Measurements from ENCODE around the gene ANKRD10. TPM values are rescaled to one million over a fixed set of nuclear protein-coding genes. Genes with fewer than 3 reads are reported as not detected.

Gene ANKRD10
- total and polyA plus RNA-seq, 5 donors from 2014 or later: 66.5 to 139 (median 77.9) TPM

DNA sequence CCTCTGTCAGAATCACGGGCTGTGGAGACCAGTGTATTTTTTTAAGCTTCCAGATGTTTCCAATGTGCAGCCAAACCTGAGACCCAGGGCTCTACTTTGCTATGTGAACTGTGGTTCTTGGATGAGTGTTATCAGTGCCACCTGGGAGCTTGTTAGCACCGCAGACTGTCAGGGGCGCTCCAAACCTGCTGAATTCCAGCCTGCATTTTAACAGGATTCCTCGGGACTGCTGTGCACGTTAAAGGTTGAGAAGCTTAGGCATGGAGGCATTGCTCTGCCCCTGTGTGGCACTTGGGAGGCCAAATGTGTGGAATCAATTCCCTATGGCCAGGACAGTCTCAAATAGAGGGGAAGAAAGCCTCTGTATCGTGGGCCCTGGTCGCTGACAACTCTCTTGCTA, 80.3 kb downstream of the ANKRD10 start:
- H3K27me3 Mint-ChIP-seq: peaks cover 6% of the 10 kb centered on the region

DNA sequence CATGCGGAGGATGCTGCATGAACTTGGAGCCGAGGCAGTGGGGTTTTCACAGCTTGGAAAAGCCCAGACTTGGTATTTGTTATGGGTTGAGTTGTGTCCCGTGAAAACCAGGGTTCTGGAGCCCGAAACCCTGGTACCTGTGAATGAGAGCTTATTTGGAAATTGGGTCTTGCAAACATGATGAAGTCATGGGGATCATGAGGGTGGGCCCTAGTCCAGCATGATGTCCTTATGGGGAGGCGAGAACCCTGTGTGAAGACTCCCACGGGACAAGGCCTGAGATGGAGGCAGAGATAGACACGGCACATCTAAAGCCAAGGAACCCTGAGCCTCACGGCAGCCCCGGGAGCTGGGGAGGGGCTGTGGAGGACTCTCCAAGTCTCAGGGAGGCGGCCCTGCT, 82.3 kb downstream of the ANKRD10 start:
- Histone ChIP-seq H3K4me1 (ENCODE audit: control insufficient read depth, insufficient read depth, low read length, poor library complexity, severe bottlenecking) (no peaks in the 10 kb centered on the region), H3K36me3 (ENCODE audit: control insufficient read depth, insufficient read depth, low read length) (no peaks in the 10 kb centered on the region), H3K27ac (ENCODE audit: insufficient read depth, low read length, poor library complexity, severe bottlenecking) (no peak overlapping the region), H3K27me3 (ENCODE audit: control insufficient read depth, insufficient read depth, low read length) (peaks cover 2% of the 10 kb centered on the region), H3K9me3 (ENCODE audit: control insufficient read depth in 2 of 2, low read length in 2 of 2) (no peaks in the 10 kb centered on the region), H3K4me3 (ENCODE audit: low read depth, low read length) (no peak overlapping the region)
- Mint-ChIP-seq H3K4me1 (peaks cover 0 to 2% (median 0%) of the 10 kb centered on the region in 4 donors), H3K36me3 (no peaks in the 10 kb centered on the region), H3K27me3 (peaks cover 6% of the 10 kb centered on the region), H3K27ac (no peak overlapping the region), H3K4me3 (no peak overlapping the region), H3K9me3 (peaks cover 0 to 2% (median 0%) of the 10 kb centered on the region in 7 donors)
- DNase-seq: no peak
- ATAC-seq (ENCODE audit: low read depth in 2 of 2): no peak

More for the DNA sequence above, 80.3 kb downstream of the ANKRD10 start:
- Histone ChIP-seq H3K4me1 (ENCODE audit: control insufficient read depth, insufficient read depth, low read length, poor library complexity, severe bottlenecking) (no peaks in the 10 kb centered on the region), H3K27me3 (ENCODE audit: control insufficient read depth, insufficient read depth, low read length) (peaks cover 2% of the 10 kb centered on the region), H3K36me3 (ENCODE audit: control insufficient read depth, insufficient read depth, low read length) (no peaks in the 10 kb centered on the region), H3K9me3 (ENCODE audit: control insufficient read depth in 2 of 2, low read length in 2 of 2) (no peaks in the 10 kb centered on the region), H3K4me3 (ENCODE audit: low read depth, low read length) (no peak overlapping the region), H3K27ac (ENCODE audit: insufficient read depth, low read length, poor library complexity, severe bottlenecking) (no peak overlapping the region)
- H3K9me3 Mint-ChIP-seq: peaks cover 0 to 2% (median 0%) of the 10 kb centered on the region in 7 donors
- no peak overlapping the region for H3K4me3 Mint-ChIP-seq
- ATAC-seq (ENCODE audit: low read depth in 2 of 2): no peak
- H3K27ac Mint-ChIP-seq: no peak overlapping the region
- no peaks in the 10 kb centered on the region for H3K36me3 Mint-ChIP-seq
- no peak for DNase-seq
- peaks cover 0 to 2% (median 0%) of the 10 kb centered on the region in 4 donors for H3K4me1 Mint-ChIP-seq

DNA sequence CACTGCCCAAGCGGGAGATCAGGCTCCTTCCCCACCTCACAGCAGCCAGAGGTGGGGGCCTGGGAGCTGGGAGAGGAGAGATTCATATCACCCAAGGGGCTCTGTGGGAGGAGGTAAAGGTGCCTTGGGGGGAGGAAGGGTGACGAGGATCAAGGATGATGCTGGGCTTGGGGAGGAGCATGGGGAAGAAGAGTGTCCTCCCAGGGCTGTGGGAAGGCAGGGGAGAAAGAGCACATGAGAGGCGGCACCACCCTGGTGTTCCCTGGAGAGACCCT, 82.7 kb downstream of the ANKRD10 start:
- Histone ChIP-seq H3K9me3 (ENCODE audit: control insufficient read depth in 2 of 2, low read length in 2 of 2) (no peaks in the 10 kb centered on the region), H3K36me3 (ENCODE audit: control insufficient read depth, insufficient read depth, low read length) (no peaks in the 10 kb centered on the region), H3K27me3 (ENCODE audit: control insufficient read depth, insufficient read depth, low read length) (peaks cover 2% of the 10 kb centered on the region), H3K4me1 (ENCODE audit: control insufficient read depth, insufficient read depth, low read length, poor library complexity, severe bottlenecking) (no peaks in the 10 kb centered on the region), H3K27ac (ENCODE audit: insufficient read depth, low read length, poor library complexity, severe bottlenecking) (no peak overlapping the region), H3K4me3 (ENCODE audit: low read depth, low read length) (no peak overlapping the region)
- ATAC-seq (ENCODE audit: low read depth in 2 of 2): no peak
- H3K9me3 Mint-ChIP-seq: peaks cover 0 to 2% (median 0%) of the 10 kb centered on the region in 7 donors
- DNase-seq: no peak
- no peak overlapping the region for H3K4me3 Mint-ChIP-seq
- no peak overlapping the region for H3K27ac Mint-ChIP-seq
- no peaks in the 10 kb centered on the region for H3K36me3 Mint-ChIP-seq
- peaks cover 0 to 2% (median 0%) of the 10 kb centered on the region in 4 donors for H3K4me1 Mint-ChIP-seq
- peaks cover 6% of the 10 kb centered on the region for H3K27me3 Mint-ChIP-seq

GRCh38 chr13:110831437-110832204, 83.2 kb downstream of the ANKRD10 start:
- Mint-ChIP-seq H3K4me1 (peaks cover 0 to 2% (median 0%) of the 10 kb centered on the region in 4 donors), H3K36me3 (no peaks in the 10 kb centered on the region), H3K27ac (no peak overlapping the region), H3K9me3 (peaks cover 0 to 2% (median 0%) of the 10 kb centered on the region in 7 donors), H3K27me3 (peaks cover 6% of the 10 kb centered on the region), H3K4me3 (no peak overlapping the region)
- Histone ChIP-seq H3K27ac (ENCODE audit: insufficient read depth, low read length, poor library complexity, severe bottlenecking) (no peak overlapping the region), H3K36me3 (ENCODE audit: control insufficient read depth, insufficient read depth, low read length) (no peaks in the 10 kb centered on the region), H3K4me1 (ENCODE audit: control insufficient read depth, insufficient read depth, low read length, poor library complexity, severe bottlenecking) (no peaks in the 10 kb centered on the region), H3K9me3 (ENCODE audit: control insufficient read depth in 2 of 2, low read length in 2 of 2) (no peaks in the 10 kb centered on the region), H3K27me3 (ENCODE audit: control insufficient read depth, insufficient read depth, low read length) (peaks cover 2% of the 10 kb centered on the region), H3K4me3 (ENCODE audit: low read depth, low read length) (no peak overlapping the region)
- no peak for ATAC-seq (ENCODE audit: low read depth in 2 of 2)
- no peak for DNase-seq

GRCh38 chr13:110830800-110831371, 84.0 kb downstream of the ANKRD10 start:
- DNase-seq: no peak
- Histone ChIP-seq H3K27me3 (ENCODE audit: control insufficient read depth, insufficient read depth, low read length) (peaks cover 2% of the 10 kb centered on the region), H3K27ac (ENCODE audit: insufficient read depth, low read length, poor library complexity, severe bottlenecking) (no peak overlapping the region), H3K36me3 (ENCODE audit: control insufficient read depth, insufficient read depth, low read length) (no peaks in the 10 kb centered on the region), H3K4me3 (ENCODE audit: low read depth, low read length) (no peak overlapping the region), H3K9me3 (ENCODE audit: control insufficient read depth in 2 of 2, low read length in 2 of 2) (no peaks in the 10 kb centered on the region), H3K4me1 (ENCODE audit: control insufficient read depth, insufficient read depth, low read length, poor library complexity, severe bottlenecking) (no peaks in the 10 kb centered on the region)
- H3K9me3 Mint-ChIP-seq: peaks cover 0 to 2% (median 0%) of the 10 kb centered on the region in 7 donors
- no peaks in the 10 kb centered on the region for H3K36me3 Mint-ChIP-seq
- no peak overlapping the region for H3K27ac Mint-ChIP-seq
- ATAC-seq (ENCODE audit: low read depth in 2 of 2): no peak
- no peak overlapping the region for H3K4me3 Mint-ChIP-seq
- peaks cover 0 to 2% (median 0%) of the 10 kb centered on the region in 4 donors for H3K4me1 Mint-ChIP-seq
- H3K27me3 Mint-ChIP-seq: peaks cover 6% of the 10 kb centered on the region

DNA sequence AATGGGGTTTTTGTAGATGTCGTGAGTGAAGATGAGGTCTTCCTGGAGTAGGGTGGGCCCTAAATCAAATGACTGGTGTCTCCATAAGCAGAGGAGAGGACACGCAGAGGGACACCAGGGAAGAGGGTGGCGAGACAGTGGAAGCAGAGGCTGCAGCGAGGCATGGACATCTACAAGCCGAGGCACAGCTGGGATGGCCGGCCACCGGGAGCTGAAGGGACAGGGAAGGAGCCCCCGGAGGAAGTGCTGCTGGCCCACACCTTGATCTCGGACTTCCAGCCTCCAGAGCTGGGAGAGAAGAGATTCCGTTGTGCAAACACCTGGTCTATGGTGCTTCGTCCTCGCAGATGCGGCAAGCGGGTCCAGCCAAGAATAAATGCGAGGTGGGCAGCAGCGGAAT, 84.5 kb downstream of the ANKRD10 start:
- H3K36me3 ChIP-seq (ENCODE audit: control insufficient read depth, insufficient read depth, low read length): no peaks in the 10 kb centered on the region
- Mint-ChIP-seq H3K27me3 (peaks cover 6% of the 10 kb centered on the region), H3K27ac (no peak overlapping the region), H3K9me3 (peaks cover 0 to 2% (median 0%) of the 10 kb centered on the region in 7 donors), H3K4me3 (no peak overlapping the region), H3K36me3 (no peaks in the 10 kb centered on the region), H3K4me1 (no peaks in the 10 kb centered on the region)
- H3K4me1 ChIP-seq (ENCODE audit: control insufficient read depth, insufficient read depth, low read length, poor library complexity, severe bottlenecking): no peaks in the 10 kb centered on the region
- ATAC-seq (ENCODE audit: low read depth in 2 of 2) (no peak), DNase-seq (no peak)
- no peaks in the 10 kb centered on the region for H3K27me3 ChIP-seq (ENCODE audit: control insufficient read depth, insufficient read depth, low read length)
- no peak overlapping the region for H3K27ac ChIP-seq (ENCODE audit: insufficient read depth, low read length, poor library complexity, severe bottlenecking)
- H3K9me3 ChIP-seq (ENCODE audit: control insufficient read depth in 2 of 2, low read length in 2 of 2): no peaks in the 10 kb centered on the region
- H3K4me3 ChIP-seq (ENCODE audit: low read depth, low read length): no peak overlapping the region

DNA sequence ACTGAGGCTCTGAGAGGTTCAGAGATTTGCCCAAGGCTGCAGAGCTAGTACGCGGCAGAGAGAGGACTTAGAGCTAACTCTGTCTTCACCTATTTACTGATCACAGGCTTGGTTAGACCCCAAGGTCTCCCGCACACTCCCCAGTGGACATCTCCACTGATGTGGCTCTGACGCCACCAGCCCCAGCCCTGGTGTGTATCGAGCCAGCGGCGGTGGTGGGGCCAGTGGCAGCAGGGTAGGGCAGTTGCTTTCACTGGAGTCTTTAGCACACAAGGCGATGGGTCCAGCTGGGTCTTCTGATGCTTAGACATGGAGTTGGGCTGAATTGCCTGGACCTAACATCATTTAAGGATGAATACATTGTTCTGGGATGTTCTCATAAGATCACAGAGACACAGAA, 85.4 kb downstream of the ANKRD10 start:
- no peaks in the 10 kb centered on the region for H3K36me3 ChIP-seq (ENCODE audit: control insufficient read depth, insufficient read depth, low read length)
- Mint-ChIP-seq H3K27ac (no peak overlapping the region), H3K36me3 (no peaks in the 10 kb centered on the region), H3K4me3 (no peak overlapping the region), H3K27me3 (peaks cover 6% of the 10 kb centered on the region), H3K4me1 (no peaks in the 10 kb centered on the region), H3K9me3 (no peaks in the 10 kb centered on the region)
- H3K27me3 ChIP-seq (ENCODE audit: control insufficient read depth, insufficient read depth, low read length): no peaks in the 10 kb centered on the region
- H3K9me3 ChIP-seq (ENCODE audit: control insufficient read depth in 2 of 2, low read length in 2 of 2): no peaks in the 10 kb centered on the region
- no peak overlapping the region for H3K4me3 ChIP-seq (ENCODE audit: low read depth, low read length)
- ATAC-seq (ENCODE audit: low read depth in 2 of 2): no peak
- no peak overlapping the region for H3K27ac ChIP-seq (ENCODE audit: insufficient read depth, low read length, poor library complexity, severe bottlenecking)
- no peak for DNase-seq
- H3K4me1 ChIP-seq (ENCODE audit: control insufficient read depth, insufficient read depth, low read length, poor library complexity, severe bottlenecking): no peaks in the 10 kb centered on the region

GRCh38 chr13:110828705-110829104, 86.2 kb downstream of the ANKRD10 start:
- H3K9me3 ChIP-seq (ENCODE audit: control insufficient read depth in 2 of 2, low read length in 2 of 2): no peaks in the 10 kb centered on the region
- no peaks in the 10 kb centered on the region for H3K4me1 ChIP-seq (ENCODE audit: control insufficient read depth, insufficient read depth, low read length, poor library complexity, severe bottlenecking)
- no peak overlapping the region for H3K4me3 Mint-ChIP-seq

More at GRCh38 chr13:110828705-110829104, 86.2 kb downstream of the ANKRD10 start:
- Mint-ChIP-seq H3K4me1 (no peaks in the 10 kb centered on the region), H3K27me3 (peaks cover 6% of the 10 kb centered on the region), H3K9me3 (no peaks in the 10 kb centered on the region), H3K27ac (no peak overlapping the region), H3K36me3 (no peaks in the 10 kb centered on the region)
- H3K27ac ChIP-seq (ENCODE audit: insufficient read depth, low read length, poor library complexity, severe bottlenecking): no peak overlapping the region
- ATAC-seq (ENCODE audit: low read depth in 2 of 2) (no peak), DNase-seq (no peak)
- H3K36me3 ChIP-seq (ENCODE audit: control insufficient read depth, insufficient read depth, low read length): no peaks in the 10 kb centered on the region
- H3K4me3 ChIP-seq (ENCODE audit: low read depth, low read length): no peak overlapping the region
- H3K27me3 ChIP-seq (ENCODE audit: control insufficient read depth, insufficient read depth, low read length): no peaks in the 10 kb centered on the region

Data from CD4-positive, CD25-positive, alpha-beta regulatory T cell (primary cell).